ENCODE results near the gene AMN1. TPM values are rescaled to one million over a fixed set of nuclear protein-coding genes. Genes with fewer than 3 reads are reported as not detected.
A peak's percentile ranks its signal among the peaks of the same experiment; 100 is the strongest.
"Not testable (repeated sequence)": the region's sequence is repeated elsewhere in the genome, so short reads cannot be mapped to it uniquely, and the experiment has no call there.

AMN1 gene
- total RNA-seq (2014; rRNA removed; shearing (Covaris generic)): 7.8 and 8.0 TPM in 2 replicates

- in situ Hi-C loops (cut with HindIII; ENCODE audit: low sequenced_read_pairs): no loop called here
These were observed at the start of gene AMN1 for GRCh38 chr12:31728917-31729640. Gene AMN1, minus strand, starts transcription at chr12:31729021. Its CDS starts 13 bp downstream, at chr12:31729008.

GRCh38 chr12:31773867-31774266 lies 45.0 kb upstream of the AMN1 start:
- DNase-seq (ENCODE audit: low spot score): no peak
- in situ Hi-C loops (cut with HindIII; ENCODE audit: low sequenced_read_pairs): no loop called here

More at GRCh38 chr12:31728917-31729640, at the start of gene AMN1:
- peak; percentile 99 for DNase-seq (ENCODE audit: low spot score)

GRCh38 chr12:31773223-31773750 lies 44.5 kb upstream of the AMN1 start:
- no peak for DNase-seq (ENCODE audit: low spot score)

GRCh38 chr12:31772685-31773222 lies 43.9 kb upstream of the AMN1 start:
- in situ Hi-C loops (cut with HindIII; ENCODE audit: low sequenced_read_pairs): no loop called here
- DNase-seq (ENCODE audit: low spot score): no peak

More at GRCh38 chr12:31773223-31773750, 44.5 kb upstream of the AMN1 start:
- in situ Hi-C loops (cut with HindIII; ENCODE audit: low sequenced_read_pairs): no loop called here

GRCh38 chr12:31772186-31772585 lies 43.4 kb upstream of the AMN1 start:
- no peak for DNase-seq (ENCODE audit: low spot score)
- in situ Hi-C loops (cut with HindIII; ENCODE audit: low sequenced_read_pairs): no loop called here

- DNase-seq (ENCODE audit: low spot score): no peak
- in situ Hi-C loops (cut with HindIII; ENCODE audit: low sequenced_read_pairs): no loop called here
These were observed 39.2 kb upstream of the AMN1 start for GRCh38 chr12:31768046-31768445.

GRCh38 chr12:31765931-31766330 lies 37.1 kb upstream of the AMN1 start:
- in situ Hi-C loops (cut with HindIII; ENCODE audit: low sequenced_read_pairs): no loop called here
- DNase-seq (ENCODE audit: low spot score): no peak

- DNase-seq (ENCODE audit: low spot score): no peak
- in situ Hi-C loops (cut with HindIII; ENCODE audit: low sequenced_read_pairs): no loop called here
These were observed 31.0 kb upstream of the AMN1 start for GRCh38 chr12:31759632-31760459.

- DNase-seq (ENCODE audit: low spot score); in situ Hi-C loops (cut with HindIII; ENCODE audit: low sequenced_read_pairs): not testable (repeated sequence)
These were observed 29.5 kb upstream of the AMN1 start for GRCh38 chr12:31758297-31758696.

GRCh38 chr12:31756977-31757420 lies 28.2 kb upstream of the AMN1 start:
- in situ Hi-C loops (cut with HindIII; ENCODE audit: low sequenced_read_pairs): no loop called here
- no peak for DNase-seq (ENCODE audit: low spot score)

GRCh38 chr12:31752450-31752849 lies 23.6 kb upstream of the AMN1 start:
- in situ Hi-C loops (cut with HindIII; ENCODE audit: low sequenced_read_pairs): no loop called here
- DNase-seq (ENCODE audit: low spot score): no peak

GRCh38 chr12:31751085-31751484 lies 22.3 kb upstream of the AMN1 start:
- in situ Hi-C loops (cut with HindIII; ENCODE audit: low sequenced_read_pairs): no loop called here
- DNase-seq (ENCODE audit: low spot score): no peak

GRCh38 chr12:31750747-31751039 lies 21.9 kb upstream of the AMN1 start:
- DNase-seq (ENCODE audit: low spot score): no peak
- in situ Hi-C loops (cut with HindIII; ENCODE audit: low sequenced_read_pairs): no loop called here

- in situ Hi-C loops (cut with HindIII; ENCODE audit: low sequenced_read_pairs): no loop called here
- no peak for DNase-seq (ENCODE audit: low spot score)
These were observed 20.3 kb upstream of the AMN1 start for GRCh38 chr12:31749024-31749704.

GRCh38 chr12:31745242-31745641 lies 16.4 kb upstream of the AMN1 start:
- in situ Hi-C loops (cut with HindIII; ENCODE audit: low sequenced_read_pairs): no loop called here

GRCh38 chr12:31744363-31744762 lies 15.5 kb upstream of the AMN1 start:
- in situ Hi-C loops (cut with HindIII; ENCODE audit: low sequenced_read_pairs); DNase-seq (ENCODE audit: low spot score): not testable (repeated sequence)

More at GRCh38 chr12:31745242-31745641, 16.4 kb upstream of the AMN1 start:
- no peak for DNase-seq (ENCODE audit: low spot score)

- DNase-seq (ENCODE audit: low spot score): no peak
- in situ Hi-C loops (cut with HindIII; ENCODE audit: low sequenced_read_pairs): no loop called here
These were observed 14.1 kb upstream of the AMN1 start for GRCh38 chr12:31742891-31743290.

GRCh38 chr12:31740628-31741027 lies 11.8 kb upstream of the AMN1 start:
- no peak for DNase-seq (ENCODE audit: low spot score)
- in situ Hi-C loops (cut with HindIII; ENCODE audit: low sequenced_read_pairs): no loop called here

GRCh38 chr12:31737763-31738162 lies 8.9 kb upstream of the AMN1 start:
- DNase-seq (ENCODE audit: low spot score): no peak
- in situ Hi-C loops (cut with HindIII; ENCODE audit: low sequenced_read_pairs): no loop called here

All from G401 (cell line).